Endothelial cell of umbilical vein (primary cell): ENCODE measurements around the gene DUS2. TPM values are rescaled to one million over a fixed set of nuclear protein-coding genes. Genes with fewer than 3 reads are reported as not detected.

Experiments
- BruUV-seq: library from RNA; stranded (reverse); fragments of 400-500 nt; replicated peaks from 2 replicates; lab custom pipeline; 2021; lab: Mats Ljungman, UMichigan
- CTCF ChIA-PET: fragments of 300-600, 350-600 bp; sonication (Branson Sonifier 250); formaldehyde crosslinking; loops from one replicate; lab custom pipeline; 2021; ENCODE audit warnings: antibody characterized with exemption, inconsistent platforms; lab: Charles Lee
- POLR2A ChIA-PET: fragments of 300-600, 350-600 bp; sonication (Branson Sonifier 250); formaldehyde crosslinking; loops from one replicate; lab custom pipeline; 2021; ENCODE audit warnings: antibody characterized with exemption, inconsistent platforms; lab: Charles Lee
- DNase-seq: peaks from one replicate; pipeline ENCODE4 v3.0.0-alpha.2; 2011; ENCODE audit warnings: low read depth, low spot score
- FAIRE-seq: peaks from 2 replicates; lab custom pipeline; 2011; peaks lifted over from hg19 to GRCh38; lab: Jason Lieb, UNC
- H2AFZ ChIP-seq: 2 replicates; pipeline ENCODE4 v1.6.0; 2012; ENCODE audit warnings: low read depth, low read length, control low read depth, inconsistent platforms
- H3K27ac ChIP-seq: 2 replicates; pipeline ENCODE4 v1.5.1; 2011; ENCODE audit warnings: low read depth, mild to moderate bottlenecking, control low read depth, low read length, moderate library complexity; ENCODE audit not compliant: insufficient read depth
- H3K27me3 ChIP-seq, 2 experiments: 2 replicates each; pipeline versions ENCODE4 v1.6.0 to v1.6.1; 2011; ENCODE audit warnings: low read length in 2 of 2, mixed read lengths in 1 of 2; ENCODE audit not compliant: control insufficient read depth in 2 of 2, insufficient read depth in 2 of 2
- H3K36me3 ChIP-seq, 2 experiments: 2 replicates in 1 of 2; 3 replicates in 1 of 2; pipeline ENCODE4 v1.5.1; 2011; ENCODE audit warnings: low read length in 2 of 2, mild to moderate bottlenecking in 1 of 2, moderate library complexity in 1 of 2; ENCODE audit not compliant: control insufficient read depth in 2 of 2, insufficient read depth in 2 of 2; ENCODE audit errors: extremely low read depth in 1 of 2
- H3K4me1 ChIP-seq: 3 replicates; pipeline ENCODE4 v1.5.1; 2011; ENCODE audit warnings: mild to moderate bottlenecking, low read length; ENCODE audit not compliant: control insufficient read depth, insufficient read depth; ENCODE audit errors: extremely low read depth
- H3K4me2 ChIP-seq: 2 replicates; pipeline ENCODE4 v1.6.1; 2011; ENCODE audit warnings: low read length, control low read depth, mixed read lengths; ENCODE audit not compliant: insufficient read depth
- H3K4me3 ChIP-seq, 3 experiments: fragments of 200-600 bp in 1 of 3; sonication (generic), shearing (Covaris generic) in 1 of 3; replicated peaks in 1 of 3; 2 replicates each; pipeline ENCODE4 v1.5.1; 2011 to 2016; ENCODE audit warnings: control low read depth in 3 of 3, low read length in 3 of 3, mild to moderate bottlenecking in 2 of 3, inconsistent platforms in 1 of 3, low read depth in 1 of 3, moderate library complexity in 1 of 3; ENCODE audit not compliant: insufficient read depth in 1 of 3
- H3K79me2 ChIP-seq: 2 replicates; pipeline ENCODE4 v1.6.0; 2012; ENCODE audit warnings: low read length, inconsistent platforms; ENCODE audit not compliant: control insufficient read depth, insufficient read depth
- H3K9ac ChIP-seq: replicated peaks from 2 replicates; pipeline ENCODE3; 2011; ENCODE audit warnings: low read length, control low read depth; ENCODE audit not compliant: insufficient read depth; ENCODE audit errors: extremely low read depth
- H3K9me1 ChIP-seq: replicated peaks from 3 replicates; pipeline ENCODE4 v1.6.0; 2011; ENCODE audit warnings: mild to moderate bottlenecking, low read length; ENCODE audit not compliant: control insufficient read depth, insufficient read depth; ENCODE audit errors: extremely low read depth
- H3K9me3 ChIP-seq: replicated peaks from 2 replicates; pipeline ENCODE4 v1.5.1; 2012; ENCODE audit warnings: low read length, inconsistent platforms; ENCODE audit not compliant: control insufficient read depth, insufficient read depth
- H4K20me1 ChIP-seq: replicated peaks from 2 replicates; pipeline ENCODE3; 2011; ENCODE audit warnings: mild to moderate bottlenecking, low read length; ENCODE audit not compliant: control insufficient read depth, insufficient read depth; ENCODE audit errors: extremely low read depth
- EZH2 ChIP-seq: IDR thresholded peaks from 2 replicates; pipeline ENCODE4 v1.6.1; 2012; ENCODE audit warnings: borderline replicate concordance, low read depth, mild to moderate bottlenecking, moderate library complexity, low read length, inconsistent platforms; ENCODE audit not compliant: severe bottlenecking
- FOS ChIP-seq: IDR thresholded peaks from 2 replicates; pipeline ENCODE4 v1.6.1; 2011; ENCODE audit warnings: mild to moderate bottlenecking, low read length, moderate library complexity, borderline replicate concordance; ENCODE audit not compliant: insufficient read depth
- GATA2 ChIP-seq: IDR thresholded peaks from 2 replicates; pipeline ENCODE4 v1.7.0; 2011; ENCODE audit warnings: low read depth, mild to moderate bottlenecking, moderate library complexity, mixed read lengths, low read length; ENCODE audit not compliant: insufficient read length, insufficient read depth
- JUN ChIP-seq: IDR thresholded peaks from 2 replicates; pipeline ENCODE4 v1.6.1; 2011; ENCODE audit warnings: borderline replicate concordance, low read depth; ENCODE audit not compliant: insufficient read length, insufficient read depth
- MYC ChIP-seq: IDR thresholded peaks from one replicate; pipeline ENCODE4 v1.6.1; 2011; ENCODE audit warnings: mild to moderate bottlenecking, low read depth, low read length
- POLR2A ChIP-seq: IDR thresholded peaks from 2 replicates; pipeline ENCODE4 v1.6.1; 2012; ENCODE audit warnings: low read depth, mild to moderate bottlenecking, control low read depth, low read length
- POLR2AphosphoS5 ChIP-seq: IDR thresholded peaks from 2 replicates; pipeline ENCODE4 v1.6.1; 2012; ENCODE audit warnings: low read depth, mild to moderate bottlenecking, control low read depth, low read length, moderate library complexity; ENCODE audit not compliant: insufficient read depth
- dilution Hi-C: fragments of 300-500 bp; cut with MboI; formaldehyde crosslinking; loops from one replicate; pipeline ENCODE4 v1.15.0; 2019; ENCODE audit warnings: low sequenced_read_pairs; ENCODE audit not compliant: extremely low pct_ligation_motif_present
- intact Hi-C: fragments of 100-400 bp; cut with micrococcal nuclease; formaldehyde crosslinking; loops from one replicate; pipeline ENCODE4 v1.10.0; 2022
- polyA plus RNA-seq, 4 experiments: library from polyadenylated mRNA; depleted of rRNA in 3 of 4; stranded (reverse) in 3 of 4; unstranded in 1 of 4; fragments of >200 nt; gene quantifications; 2 replicates each; pipeline versions ENCODE4 v1.2.1 to v1.2.3, GENCODE V29; 2011 to 2012; ENCODE audit warnings: missing spikeins in 1 of 4
- total RNA-seq: library from RNA; stranded (reverse); gene quantifications from 2 replicates; pipeline ENCODE4 v1.2.3, GENCODE V29; 2021
- TF ChIP-seq, protein P1 (sequence below): IDR thresholded peaks from 2 replicates; pipeline ENCODE4 v1.6.1; 2011; ENCODE audit not compliant: insufficient read depth, insufficient read length
- TF ChIP-seq, protein P2 (sequence below), 2 donors: IDR thresholded peaks; 1 replicate in 1 of 2; 2 replicates in 1 of 2; pipeline ENCODE4 v1.5.1; 2011; ENCODE audit warnings: low read length in 2 of 2, mild to moderate bottlenecking in 2 of 2, moderate library complexity in 2 of 2, control low read depth in 1 of 2, inconsistent platforms in 1 of 2, low read depth in 1 of 2; ENCODE audit not compliant: insufficient read depth in 1 of 2; ENCODE audit errors: extremely low read depth in 1 of 2

DUS2 gene
- total and polyA plus RNA-seq, 2 donors (not counting 3 experiments of a cell fraction or from before 2014, with no cell fraction given), result 16.4 to 21.7 TPM

- dilution Hi-C loops (no loop called here), intact Hi-C loops (no loop called here)
- H3K9me1 ChIP-seq, result peaks cover 2% of the 10 kb centered on the region
- H3K4me1 ChIP-seq, result no peaks in the 10 kb centered on the region
- FAIRE-seq (peak; percentile 62), DNase-seq (peak; percentile 46)
- H3K4me2 ChIP-seq, result no peak overlapping the region
- no peaks in the 10 kb centered on the region for H3K27me3 ChIP-seq
- H3K79me2 ChIP-seq, result peaks cover 67% of the 10 kb centered on the region
- no peak overlapping the region for H3K9ac ChIP-seq
- no peaks in the 10 kb centered on the region for H3K36me3 ChIP-seq
- no peaks in the 10 kb centered on the region for H3K9me3 ChIP-seq
- no TSS peak for BruUV-seq
- CTCF ChIA-PET, result interaction anchor here (1.0 to 1.7 kb wide), 3 partner anchors 23 to 31 kb away, joined by 3 to 8 read pairs (median 4); partner anchors contain the start of gene NFATC3
- TF ChIP-seq, protein P1, sequence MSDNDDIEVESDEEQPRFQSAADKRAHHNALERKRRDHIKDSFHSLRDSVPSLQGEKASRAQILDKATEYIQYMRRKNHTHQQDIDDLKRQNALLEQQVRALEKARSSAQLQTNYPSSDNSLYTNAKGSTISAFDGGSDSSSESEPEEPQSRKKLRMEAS, result no peak
- TF ChIP-seq JUN, result no peak
- TF ChIP-seq, protein P2, sequence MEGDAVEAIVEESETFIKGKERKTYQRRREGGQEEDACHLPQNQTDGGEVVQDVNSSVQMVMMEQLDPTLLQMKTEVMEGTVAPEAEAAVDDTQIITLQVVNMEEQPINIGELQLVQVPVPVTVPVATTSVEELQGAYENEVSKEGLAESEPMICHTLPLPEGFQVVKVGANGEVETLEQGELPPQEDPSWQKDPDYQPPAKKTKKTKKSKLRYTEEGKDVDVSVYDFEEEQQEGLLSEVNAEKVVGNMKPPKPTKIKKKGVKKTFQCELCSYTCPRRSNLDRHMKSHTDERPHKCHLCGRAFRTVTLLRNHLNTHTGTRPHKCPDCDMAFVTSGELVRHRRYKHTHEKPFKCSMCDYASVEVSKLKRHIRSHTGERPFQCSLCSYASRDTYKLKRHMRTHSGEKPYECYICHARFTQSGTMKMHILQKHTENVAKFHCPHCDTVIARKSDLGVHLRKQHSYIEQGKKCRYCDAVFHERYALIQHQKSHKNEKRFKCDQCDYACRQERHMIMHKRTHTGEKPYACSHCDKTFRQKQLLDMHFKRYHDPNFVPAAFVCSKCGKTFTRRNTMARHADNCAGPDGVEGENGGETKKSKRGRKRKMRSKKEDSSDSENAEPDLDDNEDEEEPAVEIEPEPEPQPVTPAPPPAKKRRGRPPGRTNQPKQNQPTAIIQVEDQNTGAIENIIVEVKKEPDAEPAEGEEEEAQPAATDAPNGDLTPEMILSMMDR (IDR thresholded peaks at IDR 0.05; ENCODE audit: extremely low read depth in 1 of 2, insufficient read depth in 1 of 2, low read depth in 1 of 2, low read length in 2 of 2), result peak; percentile 20 to 35
- no peak overlapping the region for H2AFZ ChIP-seq
- H3K27ac ChIP-seq, result no peak overlapping the region
- POLR2A ChIA-PET, result no interaction called here
- no peak overlapping the region for H3K4me3 ChIP-seq
- H4K20me1 ChIP-seq, result peaks cover 3% of the 10 kb centered on the region
Observed at GRCh38 chr16:68116256-68116867, 93.3 kb downstream of the DUS2 start.

GRCh38 chr16:68117884-68118283 is 94.8 kb downstream of the DUS2 start:
- no peaks in the 10 kb centered on the region for H3K27me3 ChIP-seq
- CTCF ChIA-PET, result interaction anchor here (1.1 to 1.7 kb wide), 2 partner anchors 9 to 24 kb away, joined by 3 to 8 read pairs; no protein-coding TSS in a partner anchor
- no peak overlapping the region for H2AFZ ChIP-seq
- H3K27ac ChIP-seq, result no peak overlapping the region
- TF ChIP-seq EZH2, result no peak
- TF ChIP-seq POLR2AphosphoS5, result no peak
- TF ChIP-seq FOS, result no peak
- TF ChIP-seq, protein P1, result no peak
- no peak for TF ChIP-seq GATA2
- TF ChIP-seq POLR2A, result no peak
- no peak for TF ChIP-seq MYC
- TF ChIP-seq, protein P2 (IDR thresholded peaks at IDR 0.05; ENCODE audit: extremely low read depth in 1 of 2, insufficient read depth in 1 of 2, low read depth in 1 of 2, low read length in 2 of 2), result no peak
- no peak for TF ChIP-seq JUN
- intact Hi-C loops, result no loop called here
- H3K79me2 ChIP-seq, result peaks cover 62% of the 10 kb centered on the region
- H3K4me1 ChIP-seq, result no peaks in the 10 kb centered on the region
- H3K9ac ChIP-seq, result no peak overlapping the region
- no peaks in the 10 kb centered on the region for H3K36me3 ChIP-seq
- no TSS peak for BruUV-seq
- DNase-seq (no peak), FAIRE-seq (no peak)
- no peak overlapping the region for H3K4me2 ChIP-seq
- peaks cover 2% of the 10 kb centered on the region for H3K9me1 ChIP-seq
- H3K4me3 ChIP-seq, result no peak overlapping the region
- POLR2A ChIA-PET, result no interaction called here
- H3K9me3 ChIP-seq, result no peaks in the 10 kb centered on the region
- dilution Hi-C loops, result no loop called here
- peaks cover 3% of the 10 kb centered on the region for H4K20me1 ChIP-seq
